ENCODE measurements around the gene PCDHGA1.
"Not testable (repeated sequence)": the region's sequence is repeated elsewhere in the genome, so short reads cannot be mapped to it uniquely, and the experiment has no call there.

Gene PCDHGA1

GRCh38 chr5:141319699-141320098 is 10.6 kb upstream of the PCDHGA1 start:
- no peak for DNase-seq (ENCODE audit: low spot score)
- in situ Hi-C loops (cut with MboI; ENCODE audit: low pct_unique_long_range_greater_than_20kb, low sequenced_read_pairs, unreplicated experiment) = no loop called here
- no peak for TF ChIP-seq CTCF (IDR thresholded peaks at IDR 0.05; ENCODE audit: extremely low read depth, insufficient read depth, missing control alignments)

GRCh38 chr5:141320225-141321169 is 9.8 kb upstream of the PCDHGA1 start, which contains the start of gene TAF7:
Gene TAF7, minus strand, starts transcription at chr5:141320784. Its CDS starts 740 bp downstream, at chr5:141320044.
- TF ChIP-seq CTCF (IDR thresholded peaks at IDR 0.05; ENCODE audit: extremely low read depth, insufficient read depth, missing control alignments) = peak; percentile 93
- peak; percentile 89 for DNase-seq (ENCODE audit: low spot score)
- in situ Hi-C loops (cut with MboI; ENCODE audit: low pct_unique_long_range_greater_than_20kb, low sequenced_read_pairs, unreplicated experiment) = no loop called here

GRCh38 chr5:141322261-141322660 is 8.1 kb upstream of the PCDHGA1 start:
- in situ Hi-C loops (cut with MboI; ENCODE audit: low pct_unique_long_range_greater_than_20kb, low sequenced_read_pairs, unreplicated experiment) = no loop called here
- no peak for DNase-seq (ENCODE audit: low spot score)
- no peak for TF ChIP-seq CTCF (IDR thresholded peaks at IDR 0.05; ENCODE audit: extremely low read depth, insufficient read depth, missing control alignments)

GRCh38 chr5:141326088-141326854 is 4.0 kb upstream of the PCDHGA1 start:
- peak; percentile 31 for TF ChIP-seq CTCF (IDR thresholded peaks at IDR 0.05; ENCODE audit: extremely low read depth, insufficient read depth, missing control alignments)
- in situ Hi-C loops (cut with MboI; ENCODE audit: low pct_unique_long_range_greater_than_20kb, low sequenced_read_pairs, unreplicated experiment) = no loop called here
- DNase-seq (ENCODE audit: low spot score) = no peak

GRCh38 chr5:141328231-141328630 is 2.1 kb upstream of the PCDHGA1 start:
- in situ Hi-C loops (cut with MboI; ENCODE audit: low pct_unique_long_range_greater_than_20kb, low sequenced_read_pairs, unreplicated experiment) = no loop called here
- TF ChIP-seq CTCF (IDR thresholded peaks at IDR 0.05; ENCODE audit: extremely low read depth, insufficient read depth, missing control alignments) = no peak
- no peak for DNase-seq (ENCODE audit: low spot score)

GRCh38 chr5:141332571-141332970 is 2.3 kb downstream of the PCDHGA1 start:
- in situ Hi-C loops (cut with MboI; ENCODE audit: low pct_unique_long_range_greater_than_20kb, low sequenced_read_pairs, unreplicated experiment); DNase-seq (ENCODE audit: low spot score): not testable (repeated sequence)

All from GM13977 (cell line).